GM12873 (cell line): ENCODE data around the gene EGFR.

Source experiments
- CTCF ChIP-seq: IDR thresholded peaks from 2 replicates; pipeline ENCODE4 v1.5.1; 2012; ENCODE audit warnings: low read depth, mild to moderate bottlenecking, moderate library complexity, low read length, control low read depth; ENCODE audit not compliant: insufficient read depth; ENCODE audit errors: missing control alignments

Gene EGFR

DNA sequence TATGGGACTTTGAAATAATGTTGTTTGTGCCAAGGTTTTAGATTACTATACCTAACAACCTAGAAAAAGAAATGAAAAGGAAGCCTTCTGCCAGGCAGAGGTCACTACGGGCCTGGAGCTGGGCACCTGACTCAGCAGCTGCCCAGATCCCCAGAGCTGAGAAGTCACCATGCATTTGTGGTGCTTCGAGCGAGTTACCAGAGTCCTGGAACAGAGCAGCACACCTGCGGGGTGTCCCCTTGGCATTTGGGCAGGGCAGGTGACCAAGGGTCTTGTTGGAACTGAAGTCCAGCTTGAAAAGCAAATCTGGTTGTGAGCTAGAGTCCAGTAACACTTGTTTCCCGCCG, 25.5 kb downstream of the EGFR start:
- TF ChIP-seq CTCF: no peak

DNA sequence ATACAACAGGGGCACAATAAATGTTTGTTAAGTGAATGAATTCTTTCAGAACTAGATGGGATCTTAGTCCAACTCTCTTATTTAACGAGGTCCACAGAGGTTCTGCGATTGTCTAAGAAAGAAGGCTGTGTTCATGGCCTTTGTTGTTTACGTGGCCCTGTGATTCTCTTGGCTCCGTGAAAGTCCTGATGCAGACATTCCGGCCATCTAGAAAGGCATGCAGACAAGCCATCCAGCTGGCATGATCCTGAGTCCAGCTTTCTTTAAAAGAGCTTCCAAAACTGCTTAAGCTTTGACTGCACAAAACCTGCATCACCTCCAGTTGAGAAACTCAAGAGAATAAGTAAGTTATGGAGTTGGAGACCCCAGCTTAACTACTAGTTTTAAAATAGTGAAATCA, 26.0 kb downstream of the EGFR start:
- TF ChIP-seq CTCF: no peak

- TF ChIP-seq CTCF: no peak
Measured at GRCh38 chr7:55046582-55047342, 27.9 kb downstream of the EGFR start.

DNA sequence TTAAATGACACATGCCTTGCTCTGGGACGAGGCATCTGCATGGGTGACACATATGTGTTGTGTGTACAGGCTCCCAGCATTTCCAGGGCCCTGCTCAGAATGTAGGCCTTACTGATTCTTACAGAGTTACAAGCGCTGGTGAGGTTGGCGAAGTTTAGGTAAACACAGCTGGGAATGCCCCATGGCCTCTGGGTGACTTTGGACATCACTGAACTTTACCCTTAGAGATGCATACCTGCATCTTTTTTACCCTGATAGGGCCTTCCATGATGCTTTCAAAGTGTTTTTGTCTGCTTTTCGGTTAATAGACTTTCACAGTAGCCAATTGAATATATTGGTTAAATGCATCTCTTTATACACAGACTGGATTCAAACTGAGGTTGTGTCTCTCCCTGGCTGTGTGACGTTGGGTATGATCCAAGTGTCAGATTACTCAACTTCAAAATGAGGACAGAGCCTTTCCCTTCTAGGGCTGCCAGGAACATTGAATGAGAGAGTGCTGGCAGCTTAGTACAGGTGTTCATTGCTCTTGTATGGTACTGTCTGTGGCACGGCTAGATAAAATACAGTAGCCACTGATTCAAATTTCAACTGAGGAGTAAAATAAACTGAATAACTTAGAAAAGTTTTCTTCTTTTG, 29.5 kb downstream of the EGFR start:
- no peak for TF ChIP-seq CTCF

GRCh38 chr7:55050281-55050680, 31.5 kb downstream of the EGFR start:
- TF ChIP-seq CTCF: peak; percentile 47

GRCh38 chr7:55052081-55052480, 33.3 kb downstream of the EGFR start:
- TF ChIP-seq CTCF: no peak

GRCh38 chr7:55052741-55053427, 34.1 kb downstream of the EGFR start:
- TF ChIP-seq CTCF: no peak
